NK-92 (cell line): ENCODE data around the gene APP.

Experiments
- DNase-seq: peaks from one replicate; lab custom pipeline; 2025; ENCODE audit not compliant: unreplicated experiment; lab: John Stamatoyannopoulos, UW

The APP gene

DNA sequence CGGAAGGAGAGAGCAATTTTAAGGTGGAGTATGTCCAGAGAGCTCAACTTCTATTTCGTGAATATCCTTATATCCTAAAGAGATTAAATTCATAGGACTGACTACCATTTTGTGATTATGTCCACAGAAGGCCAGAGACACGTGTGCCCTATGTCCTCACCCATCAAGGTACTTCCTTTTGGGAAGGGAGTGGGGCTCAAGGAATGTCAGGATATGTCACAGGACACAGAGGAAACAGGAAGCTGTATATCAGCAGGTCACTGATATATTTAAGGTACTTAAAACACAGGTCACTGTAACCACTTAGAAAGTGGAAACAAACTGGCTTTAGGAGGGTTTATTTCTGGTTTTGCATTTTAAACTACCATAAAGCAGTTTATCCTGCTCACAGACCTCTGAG lies 184.6 kb downstream of the APP start:
- DNase-seq, result no peak

DNA sequence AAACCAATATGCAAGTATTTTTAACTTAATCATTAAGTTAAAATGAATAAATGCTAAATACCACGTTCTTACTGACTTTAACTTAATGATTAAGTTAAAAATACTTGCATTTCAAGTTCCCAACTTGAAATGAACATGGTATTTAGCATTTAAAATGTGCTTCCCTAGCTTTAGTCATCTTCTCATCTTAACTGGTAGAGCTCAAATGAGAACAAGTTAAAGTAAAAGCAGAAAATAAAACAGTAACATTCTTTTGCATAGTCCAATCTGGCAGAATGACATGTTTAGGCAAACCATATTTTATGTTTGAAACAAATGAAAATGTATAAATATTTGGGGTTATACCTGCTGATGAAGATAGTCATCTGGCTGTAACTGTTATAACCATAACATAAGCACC lies 186.0 kb downstream of the APP start:
- no peak for DNase-seq

DNA sequence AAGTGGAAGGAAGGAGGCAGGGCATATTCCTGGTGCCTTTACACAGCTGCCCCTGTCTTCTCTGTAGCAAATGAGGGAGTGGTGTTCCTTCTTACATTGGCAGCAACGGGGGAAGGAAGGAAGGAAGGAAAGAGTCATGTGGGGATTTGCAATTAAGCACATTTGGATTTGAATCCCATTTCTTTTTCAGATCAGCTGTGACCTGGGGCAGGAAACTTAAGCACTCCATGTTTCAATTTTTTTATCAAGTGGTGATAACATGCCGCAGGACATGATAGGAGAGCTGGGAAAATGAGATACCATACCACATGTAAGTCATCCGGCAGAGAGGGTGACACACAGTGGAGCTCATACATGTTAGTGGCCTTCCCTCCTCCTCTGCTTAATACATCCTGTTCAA lies 186.8 kb downstream of the APP start:
- DNase-seq, result no peak

DNA sequence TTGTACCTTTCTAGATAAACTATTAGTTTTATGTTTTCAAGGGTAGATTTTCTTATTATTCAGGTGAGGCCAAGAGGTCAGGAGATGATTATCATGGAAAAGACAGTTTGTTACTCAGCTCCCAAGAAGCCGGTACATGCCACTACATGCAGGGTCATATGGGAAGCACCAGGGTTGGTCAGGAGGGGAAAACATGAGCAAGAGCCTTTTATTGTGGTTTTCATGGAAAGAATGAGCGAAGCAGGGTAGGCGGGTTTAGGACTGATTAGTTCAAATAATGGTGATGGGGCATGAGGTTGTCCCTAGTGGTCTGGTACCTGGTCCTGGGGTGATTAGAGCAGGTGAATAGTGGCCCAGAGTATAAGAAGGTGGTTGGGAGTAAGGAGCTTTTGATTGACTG lies 189.9 kb downstream of the APP start:
- DNase-seq, result no peak

DNA sequence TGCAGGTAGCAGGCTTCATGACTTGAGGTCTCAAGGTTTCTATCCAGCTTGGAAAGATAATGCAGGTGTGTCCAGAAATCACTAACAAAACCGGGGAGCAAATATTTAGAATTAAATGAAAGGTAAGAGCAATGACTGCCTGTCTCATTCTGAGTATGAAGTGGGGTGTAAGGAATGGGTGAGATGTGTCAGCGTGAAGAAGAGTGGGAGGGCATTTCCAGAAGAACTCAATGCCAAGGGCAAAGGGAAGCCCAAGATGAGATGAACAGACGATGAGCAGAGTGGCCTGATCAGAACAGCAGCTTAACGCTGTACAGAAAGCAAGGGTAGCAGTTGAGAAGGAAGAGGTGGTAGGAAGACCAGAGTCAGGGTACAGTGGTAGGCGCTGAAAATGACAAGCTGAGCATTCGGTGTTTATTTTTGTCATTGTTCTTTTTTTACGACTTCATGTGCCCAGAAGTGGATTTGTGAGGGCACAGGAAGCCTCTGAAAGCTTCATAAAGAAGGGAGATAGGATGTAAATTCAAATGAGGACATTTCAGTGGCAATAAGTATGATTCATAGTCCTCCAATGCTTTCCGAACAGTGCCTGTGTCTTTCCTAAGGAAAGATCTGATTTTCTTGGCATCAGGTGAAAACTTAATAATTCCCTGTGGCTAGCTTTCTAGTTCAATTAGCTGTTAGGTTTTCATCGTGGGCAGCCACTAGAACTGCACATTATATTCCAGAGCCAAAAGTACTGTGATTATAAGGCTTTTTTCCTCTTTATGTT lies 190.5 kb downstream of the APP start:
- DNase-seq, result no peak

DNA sequence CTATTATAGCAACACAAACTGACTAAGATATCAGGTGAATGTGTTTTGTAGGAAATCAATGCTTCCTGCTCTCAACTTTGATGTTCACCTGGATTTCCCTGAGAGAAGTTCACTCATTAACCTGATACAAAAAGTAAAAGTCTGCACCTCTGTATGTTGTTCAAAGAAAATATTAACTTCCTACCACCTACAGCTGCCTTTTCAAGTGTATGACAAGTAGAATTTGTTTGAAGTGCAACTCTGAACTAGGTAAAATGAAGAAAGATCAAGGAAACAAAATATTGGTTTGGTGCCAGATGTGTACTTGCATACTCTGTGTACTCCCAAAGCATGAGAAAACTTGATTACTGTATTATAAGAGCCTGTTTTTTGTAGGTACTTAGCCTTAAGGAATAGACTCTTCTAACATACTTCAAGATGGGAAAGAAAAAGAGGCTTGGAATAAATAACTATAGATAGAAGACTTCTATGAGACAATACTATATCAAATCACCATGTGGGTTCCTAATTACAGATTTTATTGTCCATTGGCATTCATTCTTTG lies 193.4 kb downstream of the APP start:
- no peak for DNase-seq

DNA sequence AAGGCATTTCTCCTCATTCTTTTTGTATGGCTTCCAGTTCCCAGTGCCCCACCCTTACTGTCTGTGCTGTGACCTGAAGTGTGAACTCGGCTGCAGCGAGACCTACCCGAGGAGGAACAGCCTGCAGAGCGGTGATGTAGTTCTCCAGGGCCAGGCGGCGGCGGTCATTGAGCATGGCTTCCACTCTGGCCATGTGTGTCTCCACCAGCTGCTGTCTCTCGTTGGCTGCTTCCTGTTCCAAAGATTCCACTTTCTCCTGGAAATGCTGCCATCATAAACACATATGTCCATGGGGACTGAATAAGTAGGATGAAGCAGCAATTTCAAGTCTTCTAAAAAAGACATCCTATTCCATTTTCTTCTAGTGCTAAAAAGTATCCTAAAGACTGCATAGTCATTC lies 195.6 kb downstream of the APP start:
- DNase-seq, result no peak

DNA sequence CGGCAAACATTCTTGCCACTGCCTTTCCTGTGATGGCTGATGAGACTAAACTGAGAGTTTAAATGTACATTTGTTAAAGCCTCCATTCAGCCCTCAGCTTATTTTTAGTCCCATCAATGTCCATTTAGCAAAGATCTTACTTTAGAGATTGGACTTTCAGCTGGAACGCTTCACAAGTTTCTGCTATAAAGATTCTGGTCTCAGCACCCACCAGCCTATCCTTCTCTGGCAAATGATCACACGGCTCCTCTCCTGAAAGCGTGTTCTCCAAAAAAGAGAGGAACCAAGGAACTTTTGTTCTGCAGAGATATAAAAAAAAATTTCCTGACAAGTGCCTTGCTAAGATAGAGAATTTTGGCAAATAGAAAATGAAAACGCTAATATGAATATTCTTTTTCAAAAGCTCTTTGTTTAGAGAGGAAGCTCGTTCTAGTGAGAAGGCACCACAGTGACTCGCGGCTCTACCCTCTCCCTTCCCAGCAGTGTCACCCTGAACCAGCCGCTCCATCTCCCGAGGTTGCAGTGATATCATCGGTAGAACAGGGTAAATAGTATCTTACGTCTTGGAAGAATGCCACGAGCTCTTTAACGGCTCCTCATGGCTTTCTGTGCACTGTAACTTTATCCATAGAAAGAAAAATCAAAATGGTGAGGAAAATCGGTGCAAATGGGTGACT lies 200.2 kb downstream of the APP start:
- DNase-seq, result no peak

DNA sequence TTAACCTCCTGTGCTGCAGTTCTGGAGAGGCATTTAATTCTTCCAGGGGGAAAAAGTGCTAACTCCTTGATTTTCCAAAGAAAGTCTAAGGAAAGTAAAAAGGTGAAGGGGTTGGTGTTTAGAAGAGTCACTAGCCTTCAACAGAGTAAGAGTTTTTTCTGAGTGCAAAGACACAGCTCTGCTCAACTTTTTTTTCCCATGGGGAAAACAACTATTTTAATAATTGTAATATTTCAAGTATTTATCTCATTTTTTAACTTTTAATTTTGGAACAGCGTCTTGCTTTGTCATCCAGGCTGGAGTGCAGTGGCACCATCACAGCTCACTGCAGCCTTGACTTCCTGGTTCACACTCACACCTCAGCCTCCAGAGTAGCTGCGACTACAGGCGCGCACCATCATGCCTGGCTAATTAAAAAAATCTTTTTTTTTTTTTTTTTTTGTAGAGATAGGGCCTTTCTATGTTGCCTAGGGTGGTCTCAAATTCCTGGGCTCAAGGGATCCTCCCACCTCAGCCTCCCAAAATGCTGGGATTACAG lies 202.6 kb downstream of the APP start:
- no peak for DNase-seq

DNA sequence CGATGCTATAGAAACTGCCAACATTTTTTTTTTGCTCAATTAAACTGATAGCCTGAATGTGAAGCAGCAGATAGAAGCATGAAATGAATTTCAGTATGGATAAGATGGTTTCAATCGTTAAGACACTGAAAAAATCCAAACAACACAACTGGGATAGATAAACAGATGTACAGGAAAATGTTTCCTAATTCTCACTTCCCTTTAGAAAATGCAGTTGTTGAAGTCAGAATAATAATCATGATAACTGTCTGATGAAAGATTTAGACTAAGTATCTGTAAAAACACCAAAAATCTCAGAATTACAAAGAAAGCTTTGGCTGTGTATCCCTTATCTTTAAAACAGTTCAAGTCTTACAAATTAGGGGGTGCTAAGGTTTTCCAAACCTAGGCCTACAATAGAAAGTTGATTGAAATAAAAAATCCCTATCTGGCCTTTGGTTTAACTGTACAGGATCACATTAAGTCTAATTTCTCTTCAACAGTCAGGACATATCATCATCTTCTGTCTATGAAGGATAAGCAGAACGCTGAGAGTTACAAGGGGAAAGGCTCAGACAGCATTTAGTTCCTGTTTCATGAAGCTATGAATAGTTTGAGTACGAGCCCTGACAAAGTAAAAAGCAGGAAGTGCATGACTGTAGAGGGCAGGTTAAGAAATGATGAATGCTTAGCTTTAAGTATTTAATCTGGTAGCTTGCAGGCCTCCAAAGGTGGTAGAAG lies 203.2 kb downstream of the APP start:
- DNase-seq, result no peak

DNA sequence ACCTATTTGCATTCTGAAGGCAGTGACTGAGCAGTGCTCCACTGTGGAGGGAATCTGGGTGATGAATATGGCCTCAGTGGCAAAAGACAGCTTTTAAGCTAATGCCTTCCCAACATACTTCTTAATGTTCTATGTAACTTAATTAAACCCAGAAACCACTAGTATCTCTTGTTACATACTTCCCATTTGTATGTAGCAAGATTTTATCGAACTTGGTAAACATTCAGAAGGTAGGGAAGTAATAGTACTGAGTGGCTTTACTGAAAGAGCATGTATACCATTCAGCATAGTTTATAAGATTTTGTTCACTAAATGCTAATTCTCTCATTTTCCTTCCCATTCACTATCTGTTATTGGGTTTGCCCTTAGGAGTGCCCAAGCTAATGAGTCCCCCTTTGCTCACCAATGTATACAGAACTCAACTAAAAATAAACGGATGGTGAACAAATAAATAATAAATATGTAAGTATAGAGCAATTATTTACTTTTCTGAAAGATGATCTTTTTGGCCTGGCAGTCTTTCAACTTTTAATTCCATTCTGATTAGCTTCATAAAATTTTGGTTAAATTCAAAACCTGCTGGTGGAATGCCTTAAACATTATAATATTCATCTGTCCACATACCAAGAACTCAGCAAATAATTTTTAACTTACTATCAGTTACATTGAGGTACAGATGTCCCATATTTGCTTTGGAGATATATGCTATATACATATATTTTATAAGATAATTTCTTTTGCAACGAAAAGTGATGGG lies 204.4 kb downstream of the APP start:
- no peak for DNase-seq

DNA sequence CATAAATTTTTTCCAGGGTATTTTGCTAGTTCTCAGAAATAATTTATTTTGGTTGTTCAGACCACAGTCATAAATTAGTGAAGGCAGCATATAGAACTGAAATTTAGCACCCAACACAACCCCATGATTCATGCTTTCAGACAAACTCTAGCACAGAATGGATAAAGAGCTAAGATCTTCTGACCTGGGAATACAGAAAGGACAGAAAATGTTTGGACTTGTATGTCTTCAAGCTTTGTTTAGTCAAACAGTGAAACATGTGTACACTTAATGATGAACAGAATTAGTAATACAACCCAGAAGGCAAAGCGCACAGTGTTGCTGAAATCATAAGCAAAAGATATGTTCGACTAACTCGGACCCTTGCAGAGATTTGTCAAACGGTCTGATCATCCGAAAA lies 205.6 kb downstream of the APP start:
- no peak for DNase-seq

DNA sequence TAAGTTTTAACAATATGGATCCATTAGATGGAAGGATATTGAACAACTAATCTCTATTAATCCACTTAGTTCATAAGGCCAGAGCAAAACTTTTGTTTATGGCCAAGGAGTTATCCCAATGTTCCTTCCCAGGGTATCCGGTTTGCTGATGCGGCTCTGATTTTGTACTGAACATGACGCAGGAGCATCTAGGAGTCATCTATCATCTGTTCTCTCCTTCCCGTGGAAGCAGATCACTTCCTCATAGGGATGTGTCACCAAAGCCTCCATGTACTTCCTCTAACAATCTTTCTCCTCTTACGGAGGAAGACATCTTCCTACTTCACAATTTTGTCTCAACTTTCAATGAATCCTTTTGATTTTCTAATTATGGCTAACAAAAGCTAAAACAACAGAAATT lies 206.6 kb downstream of the APP start:
- DNase-seq, result no peak

DNA sequence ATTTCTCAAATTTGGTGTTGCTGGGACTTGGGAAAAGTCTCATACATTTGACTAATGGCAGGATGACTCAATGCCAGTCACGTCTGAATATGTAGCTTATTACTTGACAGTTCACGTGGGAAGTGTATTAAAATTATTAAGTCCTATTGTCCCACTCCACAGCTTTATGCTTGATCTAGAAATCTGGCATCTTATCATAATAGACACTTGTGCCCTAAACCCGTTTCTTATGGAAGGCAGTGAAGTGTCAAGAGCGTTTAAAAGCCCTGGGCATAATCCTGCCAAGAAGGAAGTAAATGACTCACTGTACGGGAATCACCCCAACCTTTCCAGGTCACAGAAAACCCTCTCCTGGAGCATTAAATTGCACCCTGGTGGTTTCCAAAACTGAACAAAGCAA lies 207.4 kb downstream of the APP start:
- DNase-seq, result no peak

DNA sequence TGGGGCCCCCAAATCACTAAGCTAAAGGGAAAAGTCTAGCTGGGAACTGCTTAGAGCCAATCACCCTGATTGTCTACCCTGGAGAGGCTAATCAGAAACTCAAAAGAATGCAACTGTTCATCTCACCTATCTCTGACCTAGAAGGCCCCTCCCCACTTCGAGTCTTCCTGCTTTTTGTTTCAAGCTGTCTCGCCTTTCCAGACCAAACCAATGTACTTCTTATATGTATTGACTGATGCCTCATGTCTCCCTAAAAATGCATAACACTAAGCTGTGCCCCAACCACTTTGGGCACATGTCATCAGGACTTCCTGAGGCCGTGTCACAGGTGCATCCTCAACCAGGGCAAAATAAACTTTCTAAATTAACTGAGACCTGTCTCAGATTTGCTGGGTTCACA lies 209.5 kb downstream of the APP start:
- no peak for DNase-seq

DNA sequence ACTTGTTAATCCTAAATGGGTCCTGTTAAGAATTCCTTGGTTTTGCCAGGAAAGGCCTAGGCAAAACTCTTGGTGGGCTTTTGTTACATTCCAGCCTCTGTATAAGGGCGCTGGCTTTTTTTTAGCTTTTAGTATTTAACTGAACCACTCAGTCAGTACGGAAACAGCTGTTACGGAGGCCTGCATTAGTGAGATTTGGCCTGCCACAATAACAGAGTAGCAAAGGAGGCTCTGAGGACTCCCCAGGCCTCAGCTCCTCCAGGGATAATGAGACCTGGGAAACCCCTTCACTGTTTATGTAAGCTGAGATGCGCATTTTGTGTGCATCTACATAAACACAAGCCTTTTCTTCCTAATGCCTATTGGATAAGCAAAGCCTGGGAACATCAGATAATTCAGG lies 210.2 kb downstream of the APP start:
- DNase-seq, result no peak

DNA sequence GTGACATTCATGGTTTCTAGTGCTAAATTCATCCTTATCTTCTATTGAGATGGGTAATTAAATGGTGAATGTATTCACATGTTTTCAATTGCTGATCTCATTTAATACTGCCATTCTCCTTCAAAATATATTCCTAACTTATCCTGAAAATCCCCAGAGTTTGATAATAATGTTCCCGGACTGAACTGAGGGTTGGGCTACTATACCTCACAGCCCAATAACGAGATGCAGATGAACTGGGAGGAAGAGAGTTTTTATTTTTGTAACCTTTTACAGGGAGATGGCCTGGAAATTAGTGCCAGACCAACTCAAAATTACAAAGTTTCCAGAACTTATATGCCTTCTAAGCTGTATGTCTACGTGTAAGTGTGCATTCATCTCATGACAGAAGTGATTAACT lies 210.8 kb downstream of the APP start:
- DNase-seq, result no peak

DNA sequence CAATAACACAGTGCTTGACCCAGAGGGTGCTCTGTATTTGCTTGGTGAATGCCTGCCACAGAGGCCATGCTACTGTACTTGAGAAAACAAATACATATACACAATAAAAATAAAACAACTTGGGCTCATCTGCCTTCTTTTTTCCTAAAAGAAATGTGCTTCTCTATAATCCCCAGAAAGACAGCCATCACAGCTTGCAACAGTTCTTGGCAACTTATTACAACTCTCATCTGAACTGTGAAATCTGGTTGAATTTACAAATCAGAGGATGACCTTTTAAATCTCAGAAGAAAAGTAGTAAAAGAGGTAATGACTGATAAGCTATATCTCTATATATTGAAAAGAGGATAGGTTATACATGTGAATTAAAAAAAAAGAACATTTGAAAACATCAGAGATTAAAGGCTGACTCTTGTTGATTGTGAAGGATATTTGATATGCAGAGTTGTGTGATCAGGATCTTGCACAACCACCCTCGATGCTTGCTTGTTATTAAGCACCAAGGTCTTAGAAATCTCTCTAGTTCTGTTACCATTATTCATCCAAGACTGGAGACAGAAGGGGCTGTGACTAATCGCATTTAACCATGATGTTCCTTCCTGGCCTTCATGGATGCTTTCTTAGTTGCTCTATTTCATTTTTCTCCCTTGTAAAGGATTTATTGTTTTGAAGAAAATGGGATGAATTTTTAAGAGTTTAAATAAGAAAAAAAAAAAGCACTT lies 213.4 kb downstream of the APP start:
- DNase-seq, result no peak

DNA sequence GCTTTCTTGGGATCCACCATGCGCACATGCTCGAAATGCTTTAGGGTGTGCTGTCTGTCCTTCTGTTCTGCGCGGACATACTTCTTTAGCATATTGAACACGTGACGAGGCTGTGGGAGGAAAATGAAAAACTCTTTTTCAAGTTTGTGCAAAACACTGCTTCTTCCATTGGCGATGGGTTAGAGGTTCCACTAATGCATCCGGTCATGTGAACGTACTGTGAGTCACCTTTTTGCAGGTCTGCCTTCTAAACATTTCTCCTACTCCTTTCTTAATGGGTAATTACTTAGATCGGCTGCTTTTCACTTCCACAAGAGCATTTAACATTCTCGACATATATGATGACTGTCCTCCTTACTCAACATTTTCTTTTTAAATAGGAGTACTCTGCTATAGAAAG lies 214.9 kb downstream of the APP start:
- no peak for DNase-seq

DNA sequence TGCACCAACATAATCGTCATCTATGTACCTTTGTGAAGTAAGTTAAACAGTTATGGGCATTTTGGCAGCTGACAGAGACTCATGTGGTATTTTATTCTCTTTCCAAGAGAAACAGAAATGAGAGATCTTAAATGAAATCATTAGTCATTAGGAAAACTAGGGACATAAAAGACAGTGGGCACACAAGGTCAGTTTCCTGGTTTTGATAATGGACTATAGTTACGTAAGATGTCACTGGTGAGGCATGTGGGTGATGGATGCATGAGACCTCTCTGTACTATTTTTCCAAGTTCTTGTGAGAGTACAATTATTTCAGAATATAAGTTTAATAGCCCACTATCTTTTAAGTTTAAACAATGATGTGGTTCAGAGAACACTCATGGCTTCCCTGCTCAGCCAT lies 216.9 kb downstream of the APP start:
- DNase-seq, result no peak
